ENCODE results near the gene MSX2.

MSX2 gene

DNA sequence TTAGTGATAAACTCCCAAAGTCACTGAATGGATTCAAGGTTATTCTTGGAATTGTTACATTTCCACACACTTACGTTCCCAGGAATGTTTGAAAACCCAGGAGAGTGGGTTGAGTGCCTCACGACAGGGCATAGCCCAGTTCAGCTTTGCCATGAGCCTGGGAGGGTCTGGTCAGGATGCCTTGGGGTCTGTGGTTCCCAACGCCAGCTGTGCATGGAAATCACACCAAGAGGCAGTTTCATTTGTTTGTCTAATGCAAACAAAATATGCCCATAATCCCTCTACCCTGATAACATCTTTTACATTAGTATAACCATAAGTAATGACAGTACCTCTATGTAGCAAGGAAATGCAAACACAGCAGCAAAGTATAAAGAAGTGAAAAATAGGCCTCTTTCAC, 25.3 kb upstream of the MSX2 start:
- TF ChIP-seq, protein P1, sequence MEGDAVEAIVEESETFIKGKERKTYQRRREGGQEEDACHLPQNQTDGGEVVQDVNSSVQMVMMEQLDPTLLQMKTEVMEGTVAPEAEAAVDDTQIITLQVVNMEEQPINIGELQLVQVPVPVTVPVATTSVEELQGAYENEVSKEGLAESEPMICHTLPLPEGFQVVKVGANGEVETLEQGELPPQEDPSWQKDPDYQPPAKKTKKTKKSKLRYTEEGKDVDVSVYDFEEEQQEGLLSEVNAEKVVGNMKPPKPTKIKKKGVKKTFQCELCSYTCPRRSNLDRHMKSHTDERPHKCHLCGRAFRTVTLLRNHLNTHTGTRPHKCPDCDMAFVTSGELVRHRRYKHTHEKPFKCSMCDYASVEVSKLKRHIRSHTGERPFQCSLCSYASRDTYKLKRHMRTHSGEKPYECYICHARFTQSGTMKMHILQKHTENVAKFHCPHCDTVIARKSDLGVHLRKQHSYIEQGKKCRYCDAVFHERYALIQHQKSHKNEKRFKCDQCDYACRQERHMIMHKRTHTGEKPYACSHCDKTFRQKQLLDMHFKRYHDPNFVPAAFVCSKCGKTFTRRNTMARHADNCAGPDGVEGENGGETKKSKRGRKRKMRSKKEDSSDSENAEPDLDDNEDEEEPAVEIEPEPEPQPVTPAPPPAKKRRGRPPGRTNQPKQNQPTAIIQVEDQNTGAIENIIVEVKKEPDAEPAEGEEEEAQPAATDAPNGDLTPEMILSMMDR (IDR thresholded peaks at IDR 0.05; ENCODE audit: low read depth, low read length): no peak

DNA sequence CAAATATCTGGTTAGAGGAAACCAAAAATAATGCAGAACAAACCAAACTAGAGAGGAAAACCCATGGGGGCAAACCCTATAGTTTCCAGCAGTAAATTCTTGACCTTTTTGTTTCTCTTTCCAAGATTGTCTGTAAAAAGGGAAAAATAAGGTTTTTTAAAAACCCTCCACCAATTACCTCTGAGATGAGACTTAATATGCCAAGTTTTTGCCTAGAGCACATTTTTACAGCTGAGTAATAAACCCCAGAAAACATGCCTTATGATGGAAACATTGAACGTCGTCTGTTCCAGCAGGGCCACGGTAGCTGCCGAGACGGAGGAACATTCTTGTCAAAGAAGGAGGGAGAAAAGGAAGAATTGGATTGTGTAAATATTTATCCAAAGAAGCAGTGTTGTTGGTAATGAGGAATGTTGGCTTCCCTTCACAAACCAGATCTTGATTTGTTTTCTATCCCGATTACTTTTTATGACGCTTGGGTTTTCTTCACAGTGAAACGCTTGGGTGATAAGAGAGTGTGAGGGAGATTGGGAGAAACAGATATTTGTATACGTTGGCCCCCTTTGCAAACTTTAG, 17.3 kb upstream of the MSX2 start:
- TF ChIP-seq, protein P1 (IDR thresholded peaks at IDR 0.05; ENCODE audit: low read depth, low read length): no peak

More for the DNA sequence above, 25.3 kb upstream of the MSX2 start:
- no peak overlapping the region for H3K4me3 ChIP-seq (ENCODE audit: low read depth, low read length)

DNA sequence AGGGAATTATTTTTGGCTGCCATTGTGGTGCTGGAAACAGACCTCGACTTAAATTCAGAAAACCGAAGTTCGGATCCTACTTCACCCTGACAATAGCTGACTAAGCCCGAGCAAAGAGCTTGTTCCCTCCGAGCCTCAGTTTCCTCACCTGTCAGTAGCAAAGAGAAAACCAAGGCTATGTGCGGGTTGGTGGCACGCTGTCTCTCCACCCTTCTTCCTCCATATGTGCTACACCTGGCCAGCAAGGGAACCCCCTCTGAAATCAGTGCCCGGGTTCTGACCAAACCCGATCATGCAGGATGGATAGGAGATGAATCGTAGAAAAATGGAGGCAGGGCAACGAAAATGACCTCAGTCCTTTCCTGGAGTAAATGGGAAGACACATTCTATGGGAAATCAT, 16.7 kb upstream of the MSX2 start:
- TF ChIP-seq, protein P1 (IDR thresholded peaks at IDR 0.05; ENCODE audit: low read depth, low read length): no peak
- H3K4me3 ChIP-seq (ENCODE audit: low read depth, low read length): no peak overlapping the region

More for the DNA sequence above, 17.3 kb upstream of the MSX2 start:
- no peak overlapping the region for H3K4me3 ChIP-seq (ENCODE audit: low read depth, low read length)

DNA sequence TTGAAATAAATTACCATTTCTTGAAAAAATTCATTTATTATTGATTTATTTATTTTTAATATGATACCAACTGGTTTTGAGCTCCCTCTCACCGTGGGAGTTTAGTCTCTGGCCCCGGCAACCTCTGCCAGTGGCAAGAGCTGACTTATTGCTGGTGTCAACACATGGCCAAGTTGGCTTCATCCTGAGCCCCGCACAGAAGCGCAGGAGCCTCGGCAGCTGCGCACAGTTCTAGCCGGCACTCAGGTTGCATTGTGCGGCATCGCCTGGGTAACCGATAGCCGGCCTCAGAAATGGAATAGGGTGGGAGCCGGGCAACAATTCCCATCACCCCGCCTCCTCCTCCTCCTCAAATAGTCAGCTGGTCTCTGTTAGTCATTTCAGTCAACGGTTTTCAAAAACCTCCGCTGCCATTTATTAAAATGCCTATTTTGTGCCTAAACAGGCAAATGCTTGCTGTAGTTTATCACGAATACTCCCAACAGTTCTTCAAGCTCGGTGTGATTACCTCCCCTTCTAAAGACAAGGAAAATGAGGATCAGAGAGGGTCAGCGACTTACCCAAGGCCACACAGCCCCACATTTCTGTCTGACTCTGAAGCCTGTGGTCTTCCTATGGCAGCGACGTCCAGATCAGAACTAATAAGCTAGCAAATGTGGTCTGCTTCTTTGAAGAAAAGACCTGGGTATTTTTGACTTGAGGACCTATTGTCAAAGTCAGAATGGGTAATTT, 15.7 kb upstream of the MSX2 start:
- no peak overlapping the region for H3K4me3 ChIP-seq (ENCODE audit: low read depth, low read length)
- TF ChIP-seq, protein P1 (IDR thresholded peaks at IDR 0.05; ENCODE audit: low read depth, low read length): no peak

DNA sequence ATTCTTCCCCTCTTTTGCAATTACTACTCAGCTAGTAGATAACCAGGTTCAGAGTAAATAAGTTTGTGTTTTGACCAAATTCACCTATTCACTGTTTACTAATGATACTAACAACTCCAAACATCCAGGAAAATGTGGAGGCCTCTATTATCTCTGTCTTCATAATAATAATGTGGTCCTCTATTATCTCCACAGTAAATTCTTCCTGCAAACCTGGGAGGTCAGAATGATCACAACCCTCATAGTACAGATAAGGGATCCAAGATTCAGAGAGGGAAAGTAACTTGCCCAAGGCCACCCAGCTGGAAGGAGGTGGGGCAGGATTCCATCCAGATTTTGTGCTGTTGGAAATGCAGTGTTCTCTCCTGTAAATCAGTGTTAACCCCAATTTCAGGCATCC, 9.6 kb upstream of the MSX2 start:
- H3K4me3 ChIP-seq (ENCODE audit: low read depth, low read length): no peak overlapping the region
- TF ChIP-seq, protein P1 (IDR thresholded peaks at IDR 0.05; ENCODE audit: low read depth, low read length): no peak

DNA sequence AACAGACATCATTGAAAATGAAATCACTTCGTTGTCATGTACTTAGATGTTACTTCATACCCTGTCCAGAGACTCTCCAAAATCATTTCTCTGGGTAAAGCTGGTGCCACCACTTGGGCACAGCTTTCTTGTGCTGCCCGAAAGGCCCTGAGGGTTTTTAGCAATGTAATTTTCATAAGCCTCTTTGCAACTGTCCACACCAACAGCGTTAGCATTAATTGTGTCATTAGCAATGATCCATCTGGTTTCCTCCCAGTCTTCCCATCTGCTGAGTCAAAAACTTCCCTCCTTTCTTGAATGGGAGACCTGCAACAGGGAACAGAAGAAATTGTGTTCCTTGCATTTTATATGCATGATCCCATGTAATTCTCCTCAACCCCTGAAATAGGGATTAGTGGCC, 8.6 kb upstream of the MSX2 start:
- H3K4me3 ChIP-seq (ENCODE audit: low read depth, low read length): no peak overlapping the region

More for the DNA sequence above, 8.6 kb upstream of the MSX2 start:
- TF ChIP-seq, protein P1 (IDR thresholded peaks at IDR 0.05; ENCODE audit: low read depth, low read length): no peak
